T-helper 17 cell (primary cell): ENCODE measurements around the gene GIMAP8. TPM values are rescaled to one million over a fixed set of nuclear protein-coding genes. Genes with fewer than 3 reads are reported as not detected.
A peak's percentile ranks its signal among the peaks of the same experiment; 100 is the strongest.
"Not testable (repeated sequence)": the region's sequence is repeated elsewhere in the genome, so short reads cannot be mapped to it uniquely, and the experiment has no call there.

Source experiments
- ATAC-seq: fragments of 150-1000 bp; cut with Tn5 transposase; 2 replicates; pipeline ENCODE4 v1.10.0; 2021; ENCODE audit warnings: mild to moderate bottlenecking, moderate library complexity
- DNase-seq, 3 donors: peaks; one replicate each; pipeline versions ENCODE4 v3.0.0 to v3.0.0-alpha.2; 2020 to 2021
- H3K9me3 ChIP-seq: one replicate; pipeline ENCODE4 v1.7.0; 2013; ENCODE audit warnings: low read length, mild to moderate bottlenecking; ENCODE audit not compliant: control insufficient read depth, poor library complexity, severe bottlenecking
- H3K27ac Mint-ChIP-seq: one replicate; pipeline ENCODE4 v1.8.0; 2022; ENCODE audit warnings: mild to moderate bottlenecking, moderate library complexity, mixed read lengths
- H3K27me3 Mint-ChIP-seq: one replicate; pipeline ENCODE4 v1.8.0; 2022; ENCODE audit warnings: mixed read lengths
- H3K36me3 Mint-ChIP-seq: one replicate; pipeline ENCODE4 v1.8.0; 2022; ENCODE audit warnings: low read depth, mixed read lengths
- H3K4me1 Mint-ChIP-seq: one replicate; pipeline ENCODE4 v1.8.0; 2022; ENCODE audit warnings: mild to moderate bottlenecking, mixed read lengths
- H3K4me3 Mint-ChIP-seq: one replicate; pipeline ENCODE4 v1.8.0; 2022; ENCODE audit warnings: mild to moderate bottlenecking, moderate library complexity, mixed read lengths
- total RNA-seq, 4 donors: library from RNA in 2 of 4; stranded (reverse) in 2 of 4; gene quantifications; one replicate each; pipeline ENCODE4 v1.2.3 and lab custom pipeline; 2022 to 2026

Gene GIMAP8
- total RNA-seq, 2 donors from 2014 or later: 8.1 to 12.0 TPM

DNA sequence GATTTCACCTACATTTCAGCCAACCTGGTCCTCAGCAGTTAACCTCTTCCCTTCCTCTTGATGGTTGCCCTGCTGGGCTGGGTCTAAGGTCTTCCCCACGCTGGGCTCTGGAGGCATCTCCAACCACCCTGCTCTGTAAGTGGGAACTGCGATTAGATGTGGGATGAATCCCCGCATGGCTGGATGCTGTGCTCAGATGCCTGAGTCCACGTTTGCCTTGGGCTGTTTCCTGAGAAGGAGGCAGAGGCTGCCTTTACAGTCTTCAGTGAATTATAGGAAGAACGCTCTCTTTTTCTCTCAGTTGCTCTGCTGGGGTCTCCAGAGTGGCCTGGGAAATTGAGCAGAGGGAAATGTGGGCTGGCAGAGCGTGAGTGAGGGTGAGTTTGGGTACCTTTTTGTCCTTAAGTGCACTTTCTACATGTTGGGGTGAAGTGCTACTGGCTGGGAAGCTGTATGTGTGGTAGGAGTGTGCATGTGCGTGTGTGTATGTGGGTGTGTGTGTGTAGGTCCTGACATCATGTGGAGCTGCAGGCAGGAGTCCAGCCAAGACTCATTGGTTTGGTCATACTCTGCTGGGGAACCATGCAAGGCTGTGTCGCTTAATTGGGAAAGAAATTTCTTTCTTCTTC lies 1.5 kb downstream of the GIMAP8 start:
- Mint-ChIP-seq H3K36me3 (peaks cover 13% of the 10 kb centered on the region), H3K27ac (peak overlapping the region; percentile 100), H3K4me3 (peak overlapping the region; percentile 100), H3K4me1 (peaks cover 52% of the 10 kb centered on the region), H3K27me3 (no peaks in the 10 kb centered on the region)
- ATAC-seq: no peak
- H3K9me3 ChIP-seq: no peaks in the 10 kb centered on the region
- no peak for DNase-seq

- Mint-ChIP-seq H3K36me3 (peaks cover 16% of the 10 kb centered on the region), H3K4me3 (peak overlapping the region; percentile 93), H3K27me3 (no peaks in the 10 kb centered on the region), H3K27ac (peak overlapping the region; percentile 100), H3K4me1 (peaks cover 49% of the 10 kb centered on the region)
- no peaks in the 10 kb centered on the region for H3K9me3 ChIP-seq
- ATAC-seq (peak; percentile 1), DNase-seq (no peak)
Observed at GRCh38 chr7:150453181-150453580, 2.8 kb downstream of the GIMAP8 start.

DNA sequence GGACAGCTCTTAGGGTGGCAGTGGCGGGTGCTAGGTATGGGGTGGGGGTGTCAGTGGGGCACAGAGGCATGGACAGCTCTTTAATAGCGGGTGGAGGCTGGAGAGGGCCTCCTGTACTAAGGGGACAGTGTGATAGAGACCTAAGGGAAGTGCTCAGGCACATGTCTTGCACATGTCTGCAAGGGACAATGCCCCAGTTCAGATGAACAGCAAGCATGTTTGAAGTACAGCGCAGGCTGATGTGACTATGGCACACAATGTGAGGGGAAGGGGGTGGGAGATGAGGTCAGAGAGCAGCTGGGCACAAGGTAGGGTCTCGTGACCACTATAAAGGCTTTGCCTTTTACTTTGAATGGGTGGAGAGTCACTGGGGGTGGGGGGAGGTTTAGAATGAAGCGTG lies 3.5 kb downstream of the GIMAP8 start:
- Mint-ChIP-seq H3K27ac (peak overlapping the region; percentile 100), H3K27me3 (no peaks in the 10 kb centered on the region), H3K4me3 (peak overlapping the region; percentile 93), H3K4me1 (peaks cover 42% of the 10 kb centered on the region), H3K36me3 (peaks cover 16% of the 10 kb centered on the region)
- H3K9me3 ChIP-seq: no peaks in the 10 kb centered on the region
- no peak for ATAC-seq
- no peak for DNase-seq

GRCh38 chr7:150457064-150457463 lies 6.6 kb downstream of the GIMAP8 start:
- not testable (repeated sequence) for H3K27ac Mint-ChIP-seq

GRCh38 chr7:150458235-150458634 lies 7.8 kb downstream of the GIMAP8 start:
- peaks cover 15% of the 10 kb centered on the region for H3K9me3 ChIP-seq
- ATAC-seq: no peak
- Mint-ChIP-seq H3K27ac (no peak overlapping the region), H3K27me3 (no peaks in the 10 kb centered on the region), H3K36me3 (peaks cover 8% of the 10 kb centered on the region), H3K4me3 (no peak overlapping the region), H3K4me1 (peaks cover 14% of the 10 kb centered on the region)
- no peak for DNase-seq

More at GRCh38 chr7:150457064-150457463, 6.6 kb downstream of the GIMAP8 start:
- not testable (repeated sequence) for DNase-seq, H3K4me3 Mint-ChIP-seq, ATAC-seq, H3K36me3 Mint-ChIP-seq, H3K27me3 Mint-ChIP-seq
- peaks cover 11% of the 10 kb centered on the region for H3K9me3 ChIP-seq
- peaks cover 17% of the 10 kb centered on the region for H3K4me1 Mint-ChIP-seq

GRCh38 chr7:150458756-150459155 lies 8.3 kb downstream of the GIMAP8 start:
- H3K4me1 Mint-ChIP-seq: peaks cover 13% of the 10 kb centered on the region
- H3K27me3 Mint-ChIP-seq: no peaks in the 10 kb centered on the region
- H3K9me3 ChIP-seq: peaks cover 15% of the 10 kb centered on the region
- ATAC-seq (no peak), DNase-seq (no peak)
- no peak overlapping the region for H3K4me3 Mint-ChIP-seq
- peaks cover 8% of the 10 kb centered on the region for H3K36me3 Mint-ChIP-seq
- no peak overlapping the region for H3K27ac Mint-ChIP-seq

GRCh38 chr7:150461520-150461919 lies 11.1 kb downstream of the GIMAP8 start:
- peaks cover 18% of the 10 kb centered on the region for H3K4me1 Mint-ChIP-seq
- H3K9me3 ChIP-seq: peaks cover 15% of the 10 kb centered on the region
- peaks cover 5% of the 10 kb centered on the region for H3K36me3 Mint-ChIP-seq
- no peak for ATAC-seq
- no peak overlapping the region for H3K27ac Mint-ChIP-seq
- no peak overlapping the region for H3K4me3 Mint-ChIP-seq
- no peak for DNase-seq
- H3K27me3 Mint-ChIP-seq: no peaks in the 10 kb centered on the region

- H3K36me3 Mint-ChIP-seq: peaks cover 6% of the 10 kb centered on the region
- H3K27ac Mint-ChIP-seq: no peak overlapping the region
- no peak overlapping the region for H3K4me3 Mint-ChIP-seq
Observed at GRCh38 chr7:150462413-150462812, 12.0 kb downstream of the GIMAP8 start.

DNA sequence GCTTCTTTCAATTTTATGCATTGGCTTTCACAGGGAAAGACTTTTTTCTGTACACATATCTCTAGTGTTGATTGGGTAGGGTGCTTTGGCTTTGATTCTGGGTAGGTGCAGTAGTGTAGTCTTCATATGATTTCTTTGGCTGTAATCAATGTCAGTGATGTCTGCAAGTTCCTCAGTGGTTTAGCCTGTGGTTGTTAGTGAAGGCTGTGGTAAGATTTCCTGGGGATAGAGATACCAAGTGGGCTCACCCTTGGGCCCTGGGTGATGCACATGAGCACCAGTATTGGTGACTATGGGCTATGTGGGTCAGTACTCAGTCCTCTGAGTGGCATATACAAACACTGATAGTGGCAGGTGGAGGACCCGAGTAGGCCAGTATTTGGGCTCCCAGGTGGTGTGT lies 13.0 kb downstream of the GIMAP8 start:
- Mint-ChIP-seq H3K4me3 (peak overlapping the region; percentile 2), H3K4me1 (peaks cover 33% of the 10 kb centered on the region), H3K27me3 (no peaks in the 10 kb centered on the region), H3K27ac (peak overlapping the region; percentile 78), H3K36me3 (peaks cover 11% of the 10 kb centered on the region)
- ATAC-seq: peak; percentile 54
- DNase-seq: no peak
- peaks cover 15% of the 10 kb centered on the region for H3K9me3 ChIP-seq

More at GRCh38 chr7:150462413-150462812, 12.0 kb downstream of the GIMAP8 start:
- ATAC-seq (no peak), DNase-seq (no peak)
- Mint-ChIP-seq H3K4me1 (peaks cover 24% of the 10 kb centered on the region), H3K27me3 (no peaks in the 10 kb centered on the region)
- H3K9me3 ChIP-seq: peaks cover 15% of the 10 kb centered on the region

- ATAC-seq (no peak), DNase-seq (no peak)
- Mint-ChIP-seq H3K27me3 (no peaks in the 10 kb centered on the region), H3K4me1 (peaks cover 48% of the 10 kb centered on the region), H3K4me3 (no peak overlapping the region), H3K27ac (peak overlapping the region; percentile 78), H3K36me3 (peaks cover 17% of the 10 kb centered on the region)
- peaks cover 12% of the 10 kb centered on the region for H3K9me3 ChIP-seq
Observed at GRCh38 chr7:150464962-150465361, 14.5 kb downstream of the GIMAP8 start.

GRCh38 chr7:150465414-150465813 lies 15.0 kb downstream of the GIMAP8 start:
- no peak for ATAC-seq
- Mint-ChIP-seq H3K36me3 (peaks cover 18% of the 10 kb centered on the region), H3K4me3 (no peak overlapping the region), H3K27ac (peak overlapping the region; percentile 78), H3K27me3 (no peaks in the 10 kb centered on the region), H3K4me1 (peaks cover 50% of the 10 kb centered on the region)
- no peak for DNase-seq
- peaks cover 10% of the 10 kb centered on the region for H3K9me3 ChIP-seq

- H3K4me3 Mint-ChIP-seq: no peak overlapping the region
- H3K27me3 Mint-ChIP-seq: no peaks in the 10 kb centered on the region
Observed at GRCh38 chr7:150466477-150466876, 16.0 kb downstream of the GIMAP8 start.

DNA sequence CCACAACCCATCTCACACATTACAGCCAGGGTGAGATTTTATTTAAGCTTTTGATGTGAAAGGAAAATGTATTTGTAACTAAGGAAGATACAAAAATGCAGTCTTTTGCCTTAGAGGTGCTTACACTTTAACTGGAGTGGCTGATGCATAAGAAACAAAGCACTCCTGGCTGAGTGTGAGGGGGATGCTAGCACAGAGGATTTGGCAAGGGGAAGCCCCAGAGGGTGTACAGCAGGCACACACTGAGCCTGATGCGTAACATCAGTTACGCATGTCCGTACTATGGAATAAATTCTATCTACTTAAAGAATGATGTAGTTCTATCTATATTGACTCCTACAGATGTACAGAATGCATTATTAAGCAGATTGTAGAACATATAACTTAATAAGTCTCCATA lies 17.8 kb downstream of the GIMAP8 start:
- ATAC-seq: peak; percentile 62
- Mint-ChIP-seq H3K36me3 (peaks cover 21% of the 10 kb centered on the region), H3K27me3 (no peaks in the 10 kb centered on the region), H3K4me3 (peak overlapping the region; percentile 78), H3K27ac (peak overlapping the region; percentile 81), H3K4me1 (peaks cover 55% of the 10 kb centered on the region)
- peaks cover 2% of the 10 kb centered on the region for H3K9me3 ChIP-seq
- no peak for DNase-seq

More at GRCh38 chr7:150466477-150466876, 16.0 kb downstream of the GIMAP8 start:
- Mint-ChIP-seq H3K36me3 (peaks cover 18% of the 10 kb centered on the region), H3K27ac (peak overlapping the region; percentile 63), H3K4me1 (peaks cover 52% of the 10 kb centered on the region)
- no peak for DNase-seq
- peaks cover 5% of the 10 kb centered on the region for H3K9me3 ChIP-seq
- ATAC-seq: no peak

GRCh38 chr7:150471886-150472285 lies 21.5 kb downstream of the GIMAP8 start:
- no peak overlapping the region for H3K4me3 Mint-ChIP-seq
- ATAC-seq: no peak
- peaks cover 6% of the 10 kb centered on the region for H3K9me3 ChIP-seq
- peaks cover 60% of the 10 kb centered on the region for H3K4me1 Mint-ChIP-seq
- H3K36me3 Mint-ChIP-seq: peaks cover 32% of the 10 kb centered on the region
- no peak for DNase-seq
- peak overlapping the region; percentile 51 for H3K27ac Mint-ChIP-seq
- H3K27me3 Mint-ChIP-seq: no peaks in the 10 kb centered on the region
